Central memory CD8-positive, alpha-beta T cell (primary cell): ENCODE results near the gene CD300H.
A peak's percentile ranks its signal among the peaks of the same experiment; 100 is the strongest.
"Not testable (repeated sequence)": the region's sequence is repeated elsewhere in the genome, so short reads cannot be mapped to it uniquely, and the experiment has no call there.

Experiments
- ATAC-seq: fragments of 150-1000 bp; cut with Tn5 transposase; replicated peaks from 2 replicates; pipeline ENCODE4 v1.10.0; 2022; ENCODE audit warnings: mild to moderate bottlenecking, moderate FRiP score, moderate number of reproducible peaks; ENCODE audit not compliant: poor library complexity, severe bottlenecking; ENCODE audit errors: extremely low read depth
- DNase-seq, 2 donors: peaks; one replicate each; pipeline ENCODE4 v3.0.0; 2021; ENCODE audit warnings: low spot score in 2 of 2
- H3K27ac Mint-ChIP-seq: one replicate; pipeline ENCODE4 v1.8.0; 2022; ENCODE audit warnings: low read depth, mild to moderate bottlenecking, moderate library complexity, mixed read lengths
- H3K27me3 Mint-ChIP-seq: one replicate; pipeline ENCODE4 v1.8.0; 2022; ENCODE audit warnings: mixed read lengths
- H3K36me3 Mint-ChIP-seq: one replicate; pipeline ENCODE4 v1.8.0; 2022; ENCODE audit warnings: mild to moderate bottlenecking, moderate library complexity, mixed read lengths; ENCODE audit not compliant: insufficient read depth
- H3K4me1 Mint-ChIP-seq: one replicate; pipeline ENCODE4 v1.8.0; 2022; ENCODE audit warnings: mixed read lengths
- H3K4me3 Mint-ChIP-seq: one replicate; pipeline ENCODE4 v1.8.0; 2022; ENCODE audit warnings: mild to moderate bottlenecking, moderate library complexity, mixed read lengths
- H3K9me3 Mint-ChIP-seq: one replicate; pipeline ENCODE4 v1.8.0; 2022; ENCODE audit warnings: mixed read lengths

Gene CD300H

GRCh38 chr17:74518413-74518981 lies 48.8 kb downstream of the CD300H start:
- peaks cover 14% of the 10 kb centered on the region for H3K36me3 Mint-ChIP-seq
- H3K4me1 Mint-ChIP-seq = peaks cover 24% of the 10 kb centered on the region
- peaks cover 51% of the 10 kb centered on the region for H3K27me3 Mint-ChIP-seq
- not testable (repeated sequence) for H3K27ac Mint-ChIP-seq, ATAC-seq, H3K4me3 Mint-ChIP-seq, DNase-seq
- peaks cover 11% of the 10 kb centered on the region for H3K9me3 Mint-ChIP-seq

GRCh38 chr17:74516561-74517328 lies 50.6 kb downstream of the CD300H start:
- no peak overlapping the region for H3K4me3 Mint-ChIP-seq
- peaks cover 46% of the 10 kb centered on the region for H3K27me3 Mint-ChIP-seq
- ATAC-seq (no peak), DNase-seq (no peak)
- H3K27ac Mint-ChIP-seq = no peak overlapping the region
- peaks cover 16% of the 10 kb centered on the region for H3K36me3 Mint-ChIP-seq
- peaks cover 21% of the 10 kb centered on the region for H3K4me1 Mint-ChIP-seq
- H3K9me3 Mint-ChIP-seq = peaks cover 11% of the 10 kb centered on the region

GRCh38 chr17:74515941-74516340 lies 51.4 kb downstream of the CD300H start:
- Mint-ChIP-seq H3K4me1 (peaks cover 13% of the 10 kb centered on the region), H3K36me3 (peaks cover 14% of the 10 kb centered on the region), H3K9me3 (peaks cover 11% of the 10 kb centered on the region), H3K4me3 (no peak overlapping the region), H3K27ac (no peak overlapping the region), H3K27me3 (peaks cover 46% of the 10 kb centered on the region)
- peak in 1 of 2 donors; percentile 6 for DNase-seq
- no peak for ATAC-seq

- H3K36me3 Mint-ChIP-seq = peaks cover 14% of the 10 kb centered on the region
- H3K4me3 Mint-ChIP-seq = peak overlapping the region; percentile 53
- peaks cover 11% of the 10 kb centered on the region for H3K9me3 Mint-ChIP-seq
- DNase-seq = peak in 1 of 2 donors; percentile 19
- H3K4me1 Mint-ChIP-seq = peaks cover 10% of the 10 kb centered on the region
- no peak for ATAC-seq
- peaks cover 47% of the 10 kb centered on the region for H3K27me3 Mint-ChIP-seq
- H3K27ac Mint-ChIP-seq = peak overlapping the region; percentile 93
Observed at GRCh38 chr17:74514632-74515334, 52.5 kb downstream of the CD300H start.

GRCh38 chr17:74513987-74514631 lies 53.2 kb downstream of the CD300H start:
- Mint-ChIP-seq H3K4me1 (peaks cover 10% of the 10 kb centered on the region), H3K36me3 (peaks cover 14% of the 10 kb centered on the region), H3K4me3 (peak overlapping the region; percentile 53), H3K9me3 (peaks cover 11% of the 10 kb centered on the region), H3K27me3 (peaks cover 43% of the 10 kb centered on the region), H3K27ac (peak overlapping the region; percentile 93)
- peak; percentile 22 to 65 for DNase-seq
- ATAC-seq = peak; percentile 57

GRCh38 chr17:74512624-74513091 lies 54.7 kb downstream of the CD300H start:
- peaks cover 38% of the 10 kb centered on the region for H3K27me3 Mint-ChIP-seq
- ATAC-seq (no peak), DNase-seq (peak in 1 of 2 donors; percentile 9)
- peaks cover 10% of the 10 kb centered on the region for H3K4me1 Mint-ChIP-seq
- peaks cover 11% of the 10 kb centered on the region for H3K9me3 Mint-ChIP-seq
- no peak overlapping the region for H3K27ac Mint-ChIP-seq
- H3K36me3 Mint-ChIP-seq = peaks cover 14% of the 10 kb centered on the region
- no peak overlapping the region for H3K4me3 Mint-ChIP-seq

GRCh38 chr17:74512036-74512435 lies 55.3 kb downstream of the CD300H start:
- peaks cover 10% of the 10 kb centered on the region for H3K4me1 Mint-ChIP-seq
- DNase-seq (no peak), ATAC-seq (no peak)
- peaks cover 11% of the 10 kb centered on the region for H3K9me3 Mint-ChIP-seq
- H3K4me3 Mint-ChIP-seq = no peak overlapping the region
- H3K27me3 Mint-ChIP-seq = peaks cover 38% of the 10 kb centered on the region
- H3K27ac Mint-ChIP-seq = no peak overlapping the region
- peaks cover 14% of the 10 kb centered on the region for H3K36me3 Mint-ChIP-seq
